ENCODE results near the gene ITGAE.

DNA sequence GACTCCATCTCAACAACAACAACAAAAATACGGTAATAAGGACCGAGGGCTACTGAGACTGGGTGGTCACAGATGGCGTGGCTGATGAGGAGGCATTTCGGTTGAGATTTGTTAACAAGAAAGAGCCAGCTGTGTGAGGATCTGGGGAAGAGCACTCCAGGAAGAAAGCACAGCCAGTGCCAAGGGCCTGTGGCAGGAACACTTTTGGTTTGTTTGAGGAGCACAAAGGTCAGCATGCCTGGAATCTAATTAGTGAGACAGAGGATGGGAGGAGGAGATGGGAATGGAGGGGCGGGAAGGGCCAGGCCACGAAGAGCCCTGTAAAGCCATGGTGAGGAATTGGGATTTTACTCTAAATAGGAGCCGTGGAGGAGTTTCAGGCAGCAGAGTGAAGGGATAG is 52.4 kb downstream of the ITGAE start:
- TF ChIP-seq CTCF (IDR thresholded peaks at IDR 0.05) (no peak), POLR2A (IDR thresholded peaks at IDR 0.05) (no peak)
